ENCODE data around the gene TEPSIN. TPM values are rescaled to one million over a fixed set of nuclear protein-coding genes. Genes with fewer than 3 reads are reported as not detected.

Gene TEPSIN
- total and polyA plus RNA-seq, 2 of the 13 experiments (the other 11 are each of a cell fraction or from before 2014, with no cell fraction given) = 16.1 to 18.8 TPM

DNA sequence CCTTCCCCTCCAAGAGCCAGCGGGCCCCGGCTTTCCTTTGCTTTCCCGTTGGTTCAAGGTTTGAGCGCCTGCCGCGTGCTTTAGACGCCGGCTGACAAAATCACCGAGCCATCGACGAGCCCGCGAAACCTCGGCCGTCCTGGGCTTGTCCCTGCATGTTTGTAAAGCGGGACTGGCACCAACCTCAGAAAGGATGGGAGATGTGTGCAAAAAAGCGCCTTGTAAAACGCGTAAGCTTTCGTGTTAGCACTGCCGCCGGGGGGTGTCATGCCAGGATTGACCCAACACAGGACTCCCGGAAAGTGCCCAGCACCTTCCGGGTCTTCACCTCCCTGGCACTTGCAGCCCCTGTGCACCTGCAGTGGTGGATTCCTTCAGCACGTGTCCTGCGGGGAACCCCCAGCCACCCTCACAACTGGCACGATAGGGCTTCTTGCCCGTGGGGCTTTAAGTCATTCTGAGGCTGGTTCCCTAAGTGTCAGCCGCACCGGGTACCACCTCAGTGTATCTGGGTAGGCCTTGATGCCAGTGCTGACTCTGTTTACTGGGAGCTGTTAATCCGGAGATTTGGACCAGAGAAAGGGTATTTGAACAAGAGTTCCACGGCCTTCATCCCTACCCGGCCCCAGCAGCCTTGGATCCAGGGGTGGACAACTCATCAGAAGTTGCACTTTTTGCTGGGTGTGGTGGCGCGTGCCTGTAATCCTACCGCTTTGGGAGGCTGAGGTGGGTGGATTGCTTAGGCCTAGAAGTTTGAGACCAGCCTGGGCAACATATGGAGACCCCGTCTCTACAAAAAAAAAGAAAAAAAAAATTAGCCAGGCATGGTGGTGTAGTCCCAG, 1.1 kb upstream of the TEPSIN start (continued):
- no peak for TF ChIP-seq ZNF33A (CRISPR knock-in tag; IDR thresholded peaks at IDR 0.05; ENCODE audit: borderline replicate concordance)
- peak; percentile 13; the same call in 1 of the 2 replicates for TF ChIP-seq BRD4 (CRISPR knock-in tag; IDR thresholded peaks at IDR 0.05)
- TF ChIP-seq ZNF572 (CRISPR knock-in tag; IDR thresholded peaks at IDR 0.05) = 0 out of 2 replicates have a peak, but pooled peaks have one; percentile 61
- TF ChIP-seq ZFP41 (CRISPR knock-in tag; IDR thresholded peaks at IDR 0.05; ENCODE audit: borderline replicate concordance) = no peak
- no peak for TF ChIP-seq SMARCC2 (IDR thresholded peaks at IDR 0.05)
- peak; percentile 7; the same call in 1 of the 2 replicates for TF ChIP-seq ARNTL (CRISPR knock-in tag; IDR thresholded peaks at IDR 0.05)
- peak; percentile 13; the same call in 1 of the 2 replicates for TF ChIP-seq ZNF350 (CRISPR knock-in tag; IDR thresholded peaks at IDR 0.05; ENCODE audit: borderline replicate concordance, low read depth)
- no peak for TF ChIP-seq RNF2 (conservative IDR thresholded peaks at IDR 0.05; ENCODE audit: low read depth)
- TF ChIP-seq ZNF232 (CRISPR knock-in tag; IDR thresholded peaks at IDR 0.05; ENCODE audit: borderline replicate concordance) = peak; percentile 6; the same call in 1 of the 2 replicates
- TF ChIP-seq, protein P1, sequence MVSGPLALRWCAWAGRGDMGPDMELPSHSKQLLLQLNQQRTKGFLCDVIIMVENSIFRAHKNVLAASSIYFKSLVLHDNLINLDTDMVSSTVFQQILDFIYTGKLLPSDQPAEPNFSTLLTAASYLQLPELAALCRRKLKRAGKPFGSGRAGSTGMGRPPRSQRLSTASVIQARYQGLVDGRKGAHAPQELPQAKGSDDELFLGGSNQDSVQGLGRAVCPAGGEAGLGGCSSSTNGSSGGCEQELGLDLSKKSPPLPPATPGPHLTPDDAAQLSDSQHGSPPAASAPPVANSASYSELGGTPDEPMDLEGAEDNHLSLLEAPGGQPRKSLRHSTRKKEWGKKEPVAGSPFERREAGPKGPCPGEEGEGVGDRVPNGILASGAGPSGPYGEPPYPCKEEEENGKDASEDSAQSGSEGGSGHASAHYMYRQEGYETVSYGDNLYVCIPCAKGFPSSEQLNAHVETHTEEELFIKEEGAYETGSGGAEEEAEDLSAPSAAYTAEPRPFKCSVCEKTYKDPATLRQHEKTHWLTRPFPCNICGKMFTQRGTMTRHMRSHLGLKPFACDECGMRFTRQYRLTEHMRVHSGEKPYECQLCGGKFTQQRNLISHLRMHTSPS (CRISPR knock-in tag; IDR thresholded peaks at IDR 0.05; ENCODE audit: low read depth) = peak; percentile 46; the same call in 1 of the 2 replicates
- TF ChIP-seq MEIS2 (CRISPR knock-in tag; IDR thresholded peaks at IDR 0.05) = no peak
- TF ChIP-seq ZNF333 (CRISPR knock-in tag; IDR thresholded peaks at IDR 0.05; ENCODE audit: borderline replicate concordance) = no peak; the same call in 1 of the 2 replicates
- no peak for TF ChIP-seq RARA (CRISPR knock-in tag; IDR thresholded peaks at IDR 0.05)
- 0 out of 2 replicates have a peak, but pooled peaks have one; percentile 70 for TF ChIP-seq ZNF766 (CRISPR knock-in tag; IDR thresholded peaks at IDR 0.05; ENCODE audit: borderline replicate concordance)
- TF ChIP-seq, protein P2, sequence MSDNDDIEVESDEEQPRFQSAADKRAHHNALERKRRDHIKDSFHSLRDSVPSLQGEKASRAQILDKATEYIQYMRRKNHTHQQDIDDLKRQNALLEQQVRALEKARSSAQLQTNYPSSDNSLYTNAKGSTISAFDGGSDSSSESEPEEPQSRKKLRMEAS (IDR thresholded peaks at IDR 0.05) = peak; percentile 46
- TF ChIP-seq, protein P3, sequence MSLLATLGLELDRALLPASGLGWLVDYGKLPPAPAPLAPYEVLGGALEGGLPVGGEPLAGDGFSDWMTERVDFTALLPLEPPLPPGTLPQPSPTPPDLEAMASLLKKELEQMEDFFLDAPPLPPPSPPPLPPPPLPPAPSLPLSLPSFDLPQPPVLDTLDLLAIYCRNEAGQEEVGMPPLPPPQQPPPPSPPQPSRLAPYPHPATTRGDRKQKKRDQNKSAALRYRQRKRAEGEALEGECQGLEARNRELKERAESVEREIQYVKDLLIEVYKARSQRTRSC (CRISPR knock-in tag; IDR thresholded peaks at IDR 0.05; ENCODE audit: low read depth) = 0 out of 2 replicates have a peak, but pooled peaks have one; percentile 33
- 0 out of 2 replicates have a peak, but pooled peaks have one; percentile 22 for TF ChIP-seq ZNF468 (CRISPR knock-in tag; IDR thresholded peaks at IDR 0.05)
- TF ChIP-seq, protein P4, sequence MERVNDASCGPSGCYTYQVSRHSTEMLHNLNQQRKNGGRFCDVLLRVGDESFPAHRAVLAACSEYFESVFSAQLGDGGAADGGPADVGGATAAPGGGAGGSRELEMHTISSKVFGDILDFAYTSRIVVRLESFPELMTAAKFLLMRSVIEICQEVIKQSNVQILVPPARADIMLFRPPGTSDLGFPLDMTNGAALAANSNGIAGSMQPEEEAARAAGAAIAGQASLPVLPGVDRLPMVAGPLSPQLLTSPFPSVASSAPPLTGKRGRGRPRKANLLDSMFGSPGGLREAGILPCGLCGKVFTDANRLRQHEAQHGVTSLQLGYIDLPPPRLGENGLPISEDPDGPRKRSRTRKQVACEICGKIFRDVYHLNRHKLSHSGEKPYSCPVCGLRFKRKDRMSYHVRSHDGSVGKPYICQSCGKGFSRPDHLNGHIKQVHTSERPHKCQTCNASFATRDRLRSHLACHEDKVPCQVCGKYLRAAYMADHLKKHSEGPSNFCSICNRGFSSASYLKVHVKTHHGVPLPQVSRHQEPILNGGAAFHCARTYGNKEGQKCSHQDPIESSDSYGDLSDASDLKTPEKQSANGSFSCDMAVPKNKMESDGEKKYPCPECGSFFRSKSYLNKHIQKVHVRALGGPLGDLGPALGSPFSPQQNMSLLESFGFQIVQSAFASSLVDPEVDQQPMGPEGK (CRISPR knock-in tag; IDR thresholded peaks at IDR 0.05) = peak; percentile 23; the same call in 1 of the 2 replicates
- peak; percentile 63; the same call in 1 of the 2 replicates for TF ChIP-seq ZNF879 (CRISPR knock-in tag; IDR thresholded peaks at IDR 0.05)
- TF ChIP-seq, protein P5, sequence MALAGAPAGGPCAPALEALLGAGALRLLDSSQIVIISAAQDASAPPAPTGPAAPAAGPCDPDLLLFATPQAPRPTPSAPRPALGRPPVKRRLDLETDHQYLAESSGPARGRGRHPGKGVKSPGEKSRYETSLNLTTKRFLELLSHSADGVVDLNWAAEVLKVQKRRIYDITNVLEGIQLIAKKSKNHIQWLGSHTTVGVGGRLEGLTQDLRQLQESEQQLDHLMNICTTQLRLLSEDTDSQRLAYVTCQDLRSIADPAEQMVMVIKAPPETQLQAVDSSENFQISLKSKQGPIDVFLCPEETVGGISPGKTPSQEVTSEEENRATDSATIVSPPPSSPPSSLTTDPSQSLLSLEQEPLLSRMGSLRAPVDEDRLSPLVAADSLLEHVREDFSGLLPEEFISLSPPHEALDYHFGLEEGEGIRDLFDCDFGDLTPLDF (CRISPR knock-in tag; IDR thresholded peaks at IDR 0.05) = no peak
- peak; percentile 53; the same call in 1 of the 2 replicates for TF ChIP-seq ZNF274 (CRISPR knock-in tag; IDR thresholded peaks at IDR 0.05)
- TF ChIP-seq, protein P6, sequence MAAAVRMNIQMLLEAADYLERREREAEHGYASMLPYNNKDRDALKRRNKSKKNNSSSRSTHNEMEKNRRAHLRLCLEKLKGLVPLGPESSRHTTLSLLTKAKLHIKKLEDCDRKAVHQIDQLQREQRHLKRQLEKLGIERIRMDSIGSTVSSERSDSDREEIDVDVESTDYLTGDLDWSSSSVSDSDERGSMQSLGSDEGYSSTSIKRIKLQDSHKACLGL (CRISPR knock-in tag; IDR thresholded peaks at IDR 0.05) = no peak
